K562 (cell line): ENCODE measurements around the gene IRAG1. TPM values are rescaled to one million over a fixed set of nuclear protein-coding genes. Genes with fewer than 3 reads are reported as not detected.

ENCODE experiments used
- AFF1 ChIP-seq, 2 experiments: fragments of 450-650 bp; IDR thresholded peaks; 2 replicates each; pipeline ENCODE4 v1.6.1; 2018; ENCODE audit warnings: mild to moderate bottlenecking in 2 of 2, low read depth in 1 of 2; ENCODE audit not compliant: partially characterized antibody in 2 of 2
- CREB3 ChIP-seq: fragments of 450-650 bp; conservative IDR thresholded peaks from 2 replicates; pipeline ENCODE4 v1.6.1; 2016; ENCODE audit warnings: missing genetic modification characterization, low read depth, mild to moderate bottlenecking, missing compliant biosample characterization, moderate library complexity
- DPF2 ChIP-seq: fragments of 450-650 bp; IDR thresholded peaks from 2 replicates; pipeline ENCODE4 v1.6.1; 2016
- MYBL2 ChIP-seq, 2 experiments: fragments of 450-650 bp in 1 of 2; sonication (generic) in 1 of 2; formaldehyde crosslinking in 1 of 2; IDR thresholded peaks; 2 replicates each; pipeline versions ENCODE4 v1.6.1 to v1.8.1; 2017 to 2022; ENCODE audit warnings: borderline replicate concordance in 1 of 2, inconsistent platforms in 1 of 2, low read depth in 1 of 2, mild to moderate bottlenecking in 1 of 2, missing genetic modification reagents in 1 of 2, moderate library complexity in 1 of 2
- NELFE ChIP-seq: IDR thresholded peaks from 2 replicates; pipeline ENCODE4 v1.6.1; 2011; ENCODE audit warnings: mild to moderate bottlenecking; ENCODE audit not compliant: insufficient read depth, insufficient read length
- NFYB ChIP-seq: IDR thresholded peaks from 2 replicates; pipeline ENCODE4 v1.6.1; 2011; ENCODE audit warnings: mild to moderate bottlenecking, moderate library complexity; ENCODE audit not compliant: insufficient read length; ENCODE audit errors: extremely low read depth
- POLR2B ChIP-seq: fragments of 450-650 bp; IDR thresholded peaks from 2 replicates; pipeline ENCODE4 v1.6.1; 2018; ENCODE audit warnings: low read depth; ENCODE audit not compliant: partially characterized antibody
- RBM17 ChIP-seq: fragments of 200-400 bp; formaldehyde crosslinking; IDR thresholded peaks from 2 replicates; pipeline ENCODE4 v1.6.1; 2017; ENCODE audit warnings: low read depth, mild to moderate bottlenecking, low read length, borderline replicate concordance
- RBM34 ChIP-seq: fragments of 200-400 bp; formaldehyde crosslinking; IDR thresholded peaks from 2 replicates; pipeline ENCODE4 v1.6.1; 2018; ENCODE audit warnings: low read length, borderline replicate concordance; ENCODE audit not compliant: insufficient read depth
- ZKSCAN8 ChIP-seq: fragments of 200-800 bp; sonication (Bioruptor generic); IDR thresholded peaks from 2 replicates; pipeline ENCODE4 v1.6.1; 2016; ENCODE audit warnings: missing genetic modification characterization, missing compliant biosample characterization
- ZNF134 ChIP-seq: fragments of 250-450 bp; sonication (Bioruptor Pico); conservative IDR thresholded peaks from 2 replicates; pipeline ENCODE4 v1.4.0; 2020
- ZNF717 ChIP-seq: fragments of 250-450 bp; sonication (Bioruptor Pico); IDR thresholded peaks from 2 replicates; pipeline ENCODE4 v1.5.0; 2021
- ZNF830 ChIP-seq: fragments of 250-450 bp; sonication (Bioruptor Pico); IDR thresholded peaks from 2 replicates; pipeline ENCODE4 v1.5.0; 2021; ENCODE audit warnings: mild to moderate bottlenecking
- ZSCAN32 ChIP-seq: fragments of 450-650 bp; formaldehyde crosslinking; IDR thresholded peaks from 2 replicates; pipeline ENCODE4 v1.4.0; 2020; ENCODE audit warnings: mild to moderate bottlenecking, moderate library complexity
- polyA plus RNA-seq, 8 experiments: library from polyadenylated mRNA; depleted of rRNA in 4 of 8; stranded (reverse) in 5 of 8; unstranded in 3 of 8; fragments of >200 nt; fragmentation: Nextera tagmentation in 2 of 8; fragmentation: Illumina TruSeq in 1 of 8; extraction: Ambion mirVana in 2 of 8; extraction: Trizol in 1 of 8; gene quantifications; 2 replicates each; pipeline versions ENCODE4 v1.2.1 to v1.2.3, GENCODE V29; 2011 to 2014; ENCODE audit warnings: inconsistent platforms in 1 of 8, missing spikeins in 1 of 8
- total RNA-seq, 7 experiments: library from RNA; depleted of rRNA in 6 of 7; stranded (reverse); fragments of >200 nt in 6 of 7; fragmentation: Illumina TruSeq in 2 of 7; extraction: Trizol in 2 of 7; gene quantifications; 2 replicates each; pipeline versions ENCODE4 v1.2.1 to v1.2.3, GENCODE V29; 2011 to 2021; ENCODE audit warnings: low replicate concordance in 1 of 7
- TF ChIP-seq, protein P1 (sequence below): fragments of 250-450 bp; sonication (Bioruptor Pico); IDR thresholded peaks from 2 replicates; pipeline ENCODE4 v1.5.0; 2020; ENCODE audit warnings: mild to moderate bottlenecking, borderline replicate concordance
- TF ChIP-seq, protein P2 (sequence below): fragments of 250-450 bp; sonication (Bioruptor Pico); IDR thresholded peaks from 2 replicates; pipeline ENCODE4 v1.4.0; 2020; ENCODE audit warnings: borderline replicate concordance

IRAG1 gene
- total and polyA plus RNA-seq, 9 of the 15 experiments (the other 6 are each of a cell fraction or from before 2014, with no cell fraction given) = 0.01 to 0.22 (median 0.09) TPM; not detected in 1

GRCh38 chr11:10742460-10743208 is 49.1 kb upstream of the IRAG1 start (continued):
- TF ChIP-seq, protein P1, sequence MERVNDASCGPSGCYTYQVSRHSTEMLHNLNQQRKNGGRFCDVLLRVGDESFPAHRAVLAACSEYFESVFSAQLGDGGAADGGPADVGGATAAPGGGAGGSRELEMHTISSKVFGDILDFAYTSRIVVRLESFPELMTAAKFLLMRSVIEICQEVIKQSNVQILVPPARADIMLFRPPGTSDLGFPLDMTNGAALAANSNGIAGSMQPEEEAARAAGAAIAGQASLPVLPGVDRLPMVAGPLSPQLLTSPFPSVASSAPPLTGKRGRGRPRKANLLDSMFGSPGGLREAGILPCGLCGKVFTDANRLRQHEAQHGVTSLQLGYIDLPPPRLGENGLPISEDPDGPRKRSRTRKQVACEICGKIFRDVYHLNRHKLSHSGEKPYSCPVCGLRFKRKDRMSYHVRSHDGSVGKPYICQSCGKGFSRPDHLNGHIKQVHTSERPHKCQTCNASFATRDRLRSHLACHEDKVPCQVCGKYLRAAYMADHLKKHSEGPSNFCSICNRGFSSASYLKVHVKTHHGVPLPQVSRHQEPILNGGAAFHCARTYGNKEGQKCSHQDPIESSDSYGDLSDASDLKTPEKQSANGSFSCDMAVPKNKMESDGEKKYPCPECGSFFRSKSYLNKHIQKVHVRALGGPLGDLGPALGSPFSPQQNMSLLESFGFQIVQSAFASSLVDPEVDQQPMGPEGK (CRISPR knock-in tag) = no peak
- peak in 1 of 2 experiments; percentile 43 for TF ChIP-seq AFF1 (IDR thresholded peaks at IDR 0.05; ENCODE audit: low read depth in 1 of 2, partially characterized antibody in 2 of 2)
- TF ChIP-seq NELFE = no peak
- TF ChIP-seq, protein P2, sequence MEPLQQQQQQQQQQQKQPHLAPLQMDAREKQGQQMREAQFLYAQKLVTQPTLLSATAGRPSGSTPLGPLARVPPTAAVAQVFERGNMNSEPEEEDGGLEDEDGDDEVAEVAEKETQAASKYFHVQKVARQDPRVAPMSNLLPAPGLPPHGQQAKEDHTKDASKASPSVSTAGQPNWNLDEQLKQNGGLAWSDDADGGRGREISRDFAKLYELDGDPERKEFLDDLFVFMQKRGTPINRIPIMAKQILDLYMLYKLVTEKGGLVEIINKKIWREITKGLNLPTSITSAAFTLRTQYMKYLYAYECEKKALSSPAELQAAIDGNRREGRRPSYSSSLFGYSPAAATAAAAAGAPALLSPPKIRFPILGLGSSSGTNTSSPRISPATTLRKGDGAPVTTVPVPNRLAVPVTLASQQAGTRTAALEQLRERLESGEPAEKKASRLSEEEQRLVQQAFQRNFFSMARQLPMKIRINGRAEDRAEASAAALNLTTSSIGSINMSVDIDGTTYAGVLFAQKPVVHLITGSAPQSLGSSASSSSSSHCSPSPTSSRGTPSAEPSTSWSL (CRISPR knock-in tag) = no peak
- TF ChIP-seq RBM34 = no peak
- TF ChIP-seq ZNF134 (CRISPR knock-in tag) = no peak
- no peak for TF ChIP-seq ZSCAN32 (CRISPR knock-in tag)
- no peak for TF ChIP-seq RBM17
- no peak for TF ChIP-seq ZNF830 (CRISPR knock-in tag)
- TF ChIP-seq POLR2B = no peak
- no peak for TF ChIP-seq NFYB
- peak; percentile 72; the same call in 1 of the 2 replicates for TF ChIP-seq ZKSCAN8 (CRISPR knock-in tag)
- no peak for TF ChIP-seq ZNF717 (CRISPR knock-in tag)
- no peak for TF ChIP-seq MYBL2 (IDR thresholded peaks at IDR 0.05; ENCODE audit: low read depth)
- TF ChIP-seq MYBL2 (CRISPR knock-in tag; IDR thresholded peaks at IDR 0.05; ENCODE audit: borderline replicate concordance) = no peak
- TF ChIP-seq DPF2 = peak; percentile 95
- no peak for TF ChIP-seq CREB3 (tag)
